Colonic mucosa (tissue), 4 donors: ENCODE results near the gene SIGLEC1. TPM values are rescaled to one million over a fixed set of nuclear protein-coding genes. Genes with fewer than 3 reads are reported as not detected.

Experiments
- DNase-seq: peaks from one replicate; pipeline ENCODE4 v3.0.0-alpha.2; 2020
- H3K27ac ChIP-seq: fragments of 200-600 bp; one replicate; pipeline ENCODE4 v1.8.0; 2021
- H3K27me3 ChIP-seq: fragments of 200-600 bp; one replicate; pipeline ENCODE4 v1.8.0; 2021
- H3K36me3 ChIP-seq: fragments of 200-600 bp; one replicate; pipeline ENCODE4 v1.8.0; 2021
- H3K4me1 ChIP-seq: fragments of 200-600 bp; one replicate; pipeline ENCODE4 v1.8.0; 2021; ENCODE audit warnings: mild to moderate bottlenecking
- H3K4me3 ChIP-seq: fragments of 200-600 bp; one replicate; pipeline ENCODE4 v1.8.0; 2021
- H3K9ac ChIP-seq, 2 donors: one replicate each; pipeline ENCODE4 v1.7.0; 2013; ENCODE audit warnings: control low read depth in 2 of 2, low read depth in 2 of 2, low read length in 2 of 2
- H3K9me3 ChIP-seq: fragments of 200-600 bp; one replicate; pipeline ENCODE4 v1.8.0; 2021
- CTCF ChIP-seq: fragments of 200-600 bp; IDR thresholded peaks from one replicate; pipeline ENCODE4 v1.8.0; 2022; ENCODE audit warnings: antibody characterized with exemption, mild to moderate bottlenecking
- intact Hi-C: fragments of 100-400 bp; cut with DNase I; formaldehyde crosslinking; loops from one replicate; pipeline ENCODE4 v1.14.1; 2022
- total RNA-seq, 2 donors: library from RNA; stranded (reverse); fragmentation: NEBNext Ultra II Directional in 1 of 2; extraction: Animal tissue kit (Norgen Biotek cat#: 25700) in 1 of 2; gene quantifications; one replicate each; pipeline ENCODE4 v1.2.1, GENCODE V29; 2021
- donor health status: healthy.
- donor health status: DM: no; HTN: no; CAD: no.
- donor health status: DM: no; HTN: no; CAD: no.

The SIGLEC1 gene
- total RNA-seq, 2 donors from 2014 or later = 2.5 to 4.6 TPM

- H3K9ac ChIP-seq = no peak overlapping the region
- no peaks in the 10 kb centered on the region for H3K27me3 ChIP-seq
- DNase-seq = no peak
- intact Hi-C loops = no loop called here
- TF ChIP-seq CTCF = no peak
- no peak overlapping the region for H3K27ac ChIP-seq
- no peaks in the 10 kb centered on the region for H3K4me1 ChIP-seq
- no peaks in the 10 kb centered on the region for H3K36me3 ChIP-seq
- no peaks in the 10 kb centered on the region for H3K9me3 ChIP-seq
- H3K4me3 ChIP-seq = no peak overlapping the region
Observed at GRCh38 chr20:3702611-3703391, 9.6 kb downstream of the SIGLEC1 start.

- Histone ChIP-seq H3K9ac (no peak overlapping the region), H3K27me3 (no peaks in the 10 kb centered on the region), H3K27ac (no peak overlapping the region), H3K9me3 (no peaks in the 10 kb centered on the region), H3K36me3 (no peaks in the 10 kb centered on the region), H3K4me3 (no peak overlapping the region), H3K4me1 (no peaks in the 10 kb centered on the region)
- no peak for TF ChIP-seq CTCF
- intact Hi-C loops = no loop called here
- no peak for DNase-seq
Observed at GRCh38 chr20:3701061-3701998, 11.1 kb downstream of the SIGLEC1 start.

- intact Hi-C loops = no loop called here
Observed at GRCh38 chr20:3699037-3699436, 13.4 kb downstream of the SIGLEC1 start.

GRCh38 chr20:3698591-3699001 lies 13.8 kb downstream of the SIGLEC1 start:
- TF ChIP-seq CTCF = no peak
- no peak for DNase-seq
- Histone ChIP-seq H3K9ac (no peak overlapping the region), H3K4me3 (no peak overlapping the region), H3K27me3 (no peaks in the 10 kb centered on the region), H3K27ac (no peak overlapping the region), H3K4me1 (no peaks in the 10 kb centered on the region), H3K9me3 (no peaks in the 10 kb centered on the region), H3K36me3 (no peaks in the 10 kb centered on the region)
- intact Hi-C loops = no loop called here

More at GRCh38 chr20:3699037-3699436, 13.4 kb downstream of the SIGLEC1 start:
- DNase-seq = no peak
- no peak overlapping the region for H3K9ac ChIP-seq
- no peak overlapping the region for H3K27ac ChIP-seq
- no peaks in the 10 kb centered on the region for H3K36me3 ChIP-seq
- no peaks in the 10 kb centered on the region for H3K27me3 ChIP-seq
- TF ChIP-seq CTCF = no peak
- H3K9me3 ChIP-seq = no peaks in the 10 kb centered on the region
- H3K4me3 ChIP-seq = no peak overlapping the region
- H3K4me1 ChIP-seq = no peaks in the 10 kb centered on the region

- DNase-seq = no peak
- TF ChIP-seq CTCF = no peak
- Histone ChIP-seq H3K9ac (no peak overlapping the region), H3K4me1 (no peaks in the 10 kb centered on the region), H3K9me3 (no peaks in the 10 kb centered on the region), H3K36me3 (no peaks in the 10 kb centered on the region), H3K27me3 (no peaks in the 10 kb centered on the region), H3K27ac (no peak overlapping the region), H3K4me3 (no peak overlapping the region)
- intact Hi-C loops = no loop called here
Observed at GRCh38 chr20:3697588-3698305, 14.7 kb downstream of the SIGLEC1 start.
